ENCODE results near the gene MADD. TPM values are rescaled to one million over a fixed set of nuclear protein-coding genes. Genes with fewer than 3 reads are reported as not detected.

Gene MADD
- polyA plus RNA-seq (2013, experiment 1 of 2), result 37.0 TPM
- 32.4 TPM for polyA plus RNA-seq (2013, experiment 2 of 2)

DNA sequence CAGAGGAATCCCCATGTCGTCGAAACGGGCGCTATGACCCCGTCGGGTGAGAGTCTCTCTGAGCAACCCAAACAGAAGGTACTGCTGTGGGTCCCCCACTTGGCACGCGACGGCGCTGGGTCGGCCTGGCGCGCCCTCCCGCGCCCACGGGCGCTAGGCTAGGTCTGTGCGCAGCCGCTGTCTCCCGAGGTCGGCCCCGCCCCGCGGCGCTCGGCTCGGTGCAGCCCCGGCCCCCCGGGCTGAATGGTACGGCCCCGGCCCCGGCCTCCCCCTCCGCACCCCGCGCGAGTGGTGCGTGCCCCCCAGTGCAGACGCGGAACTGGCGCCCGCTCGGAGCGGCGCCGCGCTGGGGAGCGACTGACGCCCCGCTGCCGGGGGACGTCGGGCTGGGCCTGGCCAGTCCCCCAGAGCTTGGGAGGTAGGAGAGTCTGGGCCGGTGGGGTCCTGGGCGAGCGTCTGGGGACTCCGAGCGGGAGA is at the start of gene MADD:
Gene MADD (plus strand): TSS at position 305 of the 477 bp plus-strand sequence.
- Histone ChIP-seq H3K27ac (ENCODE audit: low read depth, low read length, severe bottlenecking) (peak within 1 kb of the TSS; percentile 98), H3K9me3 (ENCODE audit: control insufficient read depth, low read length) (no peaks in the 10 kb centered on the region), H3K4me3 (ENCODE audit: extremely low read depth, insufficient read depth, low read length, poor library complexity, severe bottlenecking) (peak within 1 kb of the TSS; percentile 70), H3K4me1 (ENCODE audit: control insufficient read depth, insufficient read depth, low read length, poor library complexity, severe bottlenecking) (peaks cover 39% of the 10 kb centered on the region), H3K36me3 (ENCODE audit: control insufficient read depth, insufficient read depth, low read length) (peaks cover 14% of the 10 kb centered on the region)
- 0 to 1% methylated on average over 26 to 46 of the region's 57 CpGs for WGBS, 2 experiments (ENCODE audit: insufficient coverage in 2 of 2)

DNA sequence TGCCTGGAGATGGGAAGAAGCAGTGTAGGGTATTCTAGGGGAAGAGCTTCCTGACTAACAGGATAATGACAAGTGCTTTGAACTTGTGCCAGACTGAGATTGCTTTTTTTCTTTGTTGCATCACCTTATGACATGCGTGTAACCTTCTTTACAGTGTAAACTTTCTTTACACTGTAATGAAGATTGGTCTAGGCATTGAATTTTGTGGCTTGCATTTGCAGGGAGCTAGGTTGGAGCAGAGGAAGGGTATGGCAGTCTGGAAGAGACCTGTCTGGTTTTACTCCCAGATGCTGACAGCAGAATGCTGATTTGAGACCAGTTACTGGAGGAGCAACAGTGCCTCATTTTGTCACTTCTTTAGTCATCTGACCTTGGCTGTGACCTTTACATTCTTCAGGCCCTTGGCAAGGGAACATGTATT is 49.5 kb upstream of the MADD start:
- peaks cover 21% of the 10 kb centered on the region for H3K4me1 ChIP-seq (ENCODE audit: control insufficient read depth, insufficient read depth, low read length, poor library complexity, severe bottlenecking)
- peaks cover 78% of the 10 kb centered on the region for H3K36me3 ChIP-seq (ENCODE audit: control insufficient read depth, insufficient read depth, low read length)
- H3K27ac ChIP-seq (ENCODE audit: low read depth, low read length, severe bottlenecking), result peak overlapping the region; percentile 76
- H3K4me3 ChIP-seq (ENCODE audit: extremely low read depth, insufficient read depth, low read length, poor library complexity, severe bottlenecking), result no peak overlapping the region
- no CpG with 5 or more reads among the region's 1 CpG for WGBS, 2 experiments (ENCODE audit: insufficient coverage in 2 of 2)
- H3K9me3 ChIP-seq (ENCODE audit: control insufficient read depth, low read length), result no peaks in the 10 kb centered on the region

DNA sequence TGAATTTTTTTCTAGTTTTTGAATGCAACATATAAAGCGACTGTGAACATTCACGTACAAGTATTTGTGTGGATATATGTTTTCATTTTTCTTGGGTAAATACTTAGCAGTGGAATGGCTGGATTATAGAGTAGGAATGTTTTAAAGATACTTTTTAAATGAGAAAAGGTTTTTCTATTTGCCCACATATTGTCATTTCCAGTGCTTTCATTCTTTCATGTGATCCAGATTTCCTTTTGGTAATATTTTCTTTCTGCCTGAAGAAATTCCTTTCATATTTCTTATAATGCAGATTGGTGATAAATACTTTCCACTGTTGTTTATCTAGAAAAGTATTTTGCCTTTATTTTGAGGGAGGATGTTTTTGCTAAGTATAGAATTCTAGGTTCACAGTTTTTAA is 47.2 kb upstream of the MADD start:
- no peak overlapping the region for H3K4me3 ChIP-seq (ENCODE audit: extremely low read depth, insufficient read depth, low read length, poor library complexity, severe bottlenecking)
- WGBS, 2 experiments (ENCODE audit: insufficient coverage in 2 of 2), result 100% methylated on average over 2 of the region's 2 CpGs; no CpG with 5 or more reads in 1 of the 2 experiments
- H3K27ac ChIP-seq (ENCODE audit: low read depth, low read length, severe bottlenecking), result no peak overlapping the region
- H3K36me3 ChIP-seq (ENCODE audit: control insufficient read depth, insufficient read depth, low read length), result peaks cover 93% of the 10 kb centered on the region
- no peaks in the 10 kb centered on the region for H3K9me3 ChIP-seq (ENCODE audit: control insufficient read depth, low read length)
- peaks cover 14% of the 10 kb centered on the region for H3K4me1 ChIP-seq (ENCODE audit: control insufficient read depth, insufficient read depth, low read length, poor library complexity, severe bottlenecking)

DNA sequence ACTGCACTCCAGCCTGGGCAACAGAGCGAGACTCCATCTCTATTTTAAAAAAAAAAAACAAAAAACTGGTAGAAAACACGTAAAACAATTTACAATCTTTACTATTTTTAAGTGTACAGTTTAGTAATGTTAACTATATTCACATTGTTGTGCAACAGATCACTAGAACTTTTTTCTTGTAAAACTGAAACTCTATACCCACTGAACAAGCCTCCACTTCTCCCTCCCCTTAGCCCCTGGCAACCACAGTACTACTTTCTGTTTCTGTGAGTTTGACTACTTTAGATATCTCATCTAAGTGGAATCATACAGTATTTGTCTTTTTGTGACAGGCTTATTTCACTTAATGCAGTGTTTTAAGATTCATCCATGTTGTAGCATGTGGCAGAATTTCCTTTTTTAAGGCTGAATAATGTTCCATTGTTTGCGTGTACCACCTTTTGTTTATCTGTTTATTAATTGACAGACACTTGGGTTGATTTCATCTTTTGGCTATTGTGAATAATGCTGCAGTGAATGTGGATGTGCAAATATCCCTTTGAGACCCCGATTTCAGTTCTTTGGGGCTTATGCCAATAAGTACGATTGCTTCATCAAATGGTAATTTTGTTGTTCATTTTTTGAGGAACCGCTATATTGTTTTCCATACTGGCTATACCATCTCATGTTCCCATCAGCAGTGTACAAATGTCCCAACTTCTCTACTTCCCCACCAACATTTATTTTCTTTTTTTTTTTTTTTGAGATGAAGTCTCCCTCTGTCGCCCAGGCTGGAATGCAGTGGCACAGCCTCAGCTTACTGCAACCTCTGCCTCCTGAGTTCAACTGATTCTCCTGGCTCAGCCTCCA is 44.2 kb upstream of the MADD start:
- H3K36me3 ChIP-seq (ENCODE audit: control insufficient read depth, insufficient read depth, low read length), result peaks cover 92% of the 10 kb centered on the region
- WGBS, 2 experiments (ENCODE audit: insufficient coverage in 2 of 2), result 87 to 100% methylated on average over 2 to 3 of the region's 7 CpGs
- no peaks in the 10 kb centered on the region for H3K9me3 ChIP-seq (ENCODE audit: control insufficient read depth, low read length)
- H3K27ac ChIP-seq (ENCODE audit: low read depth, low read length, severe bottlenecking), result no peak overlapping the region
- H3K4me1 ChIP-seq (ENCODE audit: control insufficient read depth, insufficient read depth, low read length, poor library complexity, severe bottlenecking), result no peaks in the 10 kb centered on the region
- H3K4me3 ChIP-seq (ENCODE audit: extremely low read depth, insufficient read depth, low read length, poor library complexity, severe bottlenecking), result no peak overlapping the region

DNA sequence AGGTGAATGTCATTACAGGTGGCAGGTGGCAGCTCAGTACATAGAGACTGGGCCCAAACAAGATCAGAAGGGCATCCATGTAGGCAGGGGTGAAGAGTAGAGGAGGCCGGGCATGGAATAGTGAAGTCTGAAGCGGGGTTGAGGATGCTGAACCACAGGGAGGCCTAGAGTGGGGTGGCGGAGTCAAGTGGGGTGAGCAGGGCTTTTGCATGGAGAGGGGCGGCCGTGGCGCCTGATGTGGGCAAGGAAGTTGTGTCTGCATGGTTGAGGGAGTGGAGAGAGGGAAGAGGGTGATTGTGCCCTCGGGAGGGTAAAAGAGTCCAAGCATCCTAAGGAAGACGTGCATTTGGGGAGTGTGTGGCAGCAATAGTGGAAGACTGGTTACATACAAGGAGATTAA is 40.8 kb upstream of the MADD start:
- H3K27ac ChIP-seq (ENCODE audit: low read depth, low read length, severe bottlenecking), result no peak overlapping the region
- no peak overlapping the region for H3K4me3 ChIP-seq (ENCODE audit: extremely low read depth, insufficient read depth, low read length, poor library complexity, severe bottlenecking)
- 96 to 97% methylated on average over 8 of the region's 8 CpGs for WGBS, 2 experiments (ENCODE audit: insufficient coverage in 2 of 2)
- H3K9me3 ChIP-seq (ENCODE audit: control insufficient read depth, low read length), result no peaks in the 10 kb centered on the region
- H3K36me3 ChIP-seq (ENCODE audit: control insufficient read depth, insufficient read depth, low read length), result peaks cover 95% of the 10 kb centered on the region
- no peaks in the 10 kb centered on the region for H3K4me1 ChIP-seq (ENCODE audit: control insufficient read depth, insufficient read depth, low read length, poor library complexity, severe bottlenecking)

DNA sequence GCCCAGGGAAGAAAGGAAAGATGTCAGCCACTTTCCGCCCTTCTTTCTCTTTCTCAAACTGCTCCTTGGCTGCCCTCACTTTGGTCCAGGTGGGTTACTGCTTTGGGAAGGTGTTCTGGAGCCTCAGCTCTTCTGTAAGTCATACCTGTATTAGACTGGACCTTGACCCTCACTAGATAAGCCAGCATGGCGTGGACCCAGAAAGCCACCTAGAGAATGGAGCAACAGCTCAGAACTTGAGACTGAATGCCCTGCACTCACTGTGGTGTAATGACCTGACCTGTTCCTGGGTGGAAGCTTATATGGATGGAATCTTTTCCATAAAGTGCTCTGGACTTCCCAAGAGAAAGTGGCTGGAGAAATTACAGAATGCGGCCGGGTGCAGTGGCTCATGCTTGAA is 36.9 kb upstream of the MADD start:
- 92 to 96% methylated on average over 3 of the region's 4 CpGs for WGBS, 2 experiments (ENCODE audit: insufficient coverage in 2 of 2)
- Histone ChIP-seq H3K4me1 (ENCODE audit: control insufficient read depth, insufficient read depth, low read length, poor library complexity, severe bottlenecking) (no peaks in the 10 kb centered on the region), H3K9me3 (ENCODE audit: control insufficient read depth, low read length) (no peaks in the 10 kb centered on the region), H3K4me3 (ENCODE audit: extremely low read depth, insufficient read depth, low read length, poor library complexity, severe bottlenecking) (no peak overlapping the region), H3K36me3 (ENCODE audit: control insufficient read depth, insufficient read depth, low read length) (peaks cover 94% of the 10 kb centered on the region), H3K27ac (ENCODE audit: low read depth, low read length, severe bottlenecking) (no peak overlapping the region)

DNA sequence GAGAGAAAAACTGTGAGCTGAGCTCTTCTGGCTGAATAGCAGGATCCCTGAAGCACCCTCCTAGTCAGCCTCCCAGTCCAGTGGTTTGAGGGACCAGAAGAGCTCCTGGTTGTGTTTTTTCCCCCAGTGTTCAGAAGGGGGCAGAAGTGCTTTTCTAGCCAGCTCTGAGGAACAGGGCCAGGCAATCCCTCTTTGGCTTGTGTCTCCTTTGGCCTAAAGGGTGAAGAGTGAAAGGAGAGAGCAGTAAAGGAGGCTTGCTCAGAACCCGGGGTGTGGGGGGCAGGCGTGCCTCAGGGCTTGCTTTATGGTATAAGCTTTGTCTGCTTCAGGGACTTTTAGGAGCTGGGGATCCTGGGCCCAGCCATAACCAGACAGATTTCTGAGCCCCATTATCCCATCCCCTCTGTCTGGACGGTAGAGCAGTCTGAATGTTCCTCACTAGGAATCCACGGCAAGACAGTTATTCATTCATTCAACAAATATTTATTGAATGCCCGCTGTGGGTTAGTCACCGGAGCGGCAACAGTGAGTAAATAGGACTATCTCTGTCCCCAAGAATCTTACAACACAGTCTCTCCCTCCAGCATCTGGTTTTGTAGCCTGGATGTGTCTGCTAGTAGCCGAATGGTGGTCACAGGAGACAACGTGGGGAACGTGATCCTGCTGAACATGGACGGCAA is 35.8 kb upstream of the MADD start:
- WGBS, 2 experiments (ENCODE audit: insufficient coverage in 2 of 2), result 91 to 95% methylated on average over 7 to 11 of the region's 11 CpGs

DNA sequence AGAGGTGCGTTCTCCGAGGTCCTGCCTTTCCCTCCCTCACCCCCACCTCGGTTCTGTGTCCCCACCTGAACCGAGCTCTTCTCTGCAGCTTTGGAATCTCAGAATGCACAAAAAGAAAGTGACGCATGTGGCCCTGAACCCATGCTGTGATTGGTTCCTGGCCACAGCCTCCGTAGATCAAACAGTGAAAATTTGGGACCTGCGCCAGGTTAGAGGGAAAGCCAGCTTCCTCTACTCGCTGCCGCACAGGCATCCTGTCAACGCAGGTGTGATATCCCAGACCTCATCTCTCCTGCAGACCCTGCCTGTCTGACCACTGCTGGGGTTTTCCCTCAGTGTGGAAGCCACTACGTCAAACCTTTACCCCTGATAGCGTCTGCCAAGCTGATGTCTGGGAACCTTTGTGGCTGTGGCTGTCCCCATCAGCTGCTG is 35.2 kb upstream of the MADD start:
- Histone ChIP-seq H3K4me3 (ENCODE audit: extremely low read depth, insufficient read depth, low read length, poor library complexity, severe bottlenecking) (no peak overlapping the region), H3K36me3 (ENCODE audit: control insufficient read depth, insufficient read depth, low read length) (peaks cover 96% of the 10 kb centered on the region), H3K27ac (ENCODE audit: low read depth, low read length, severe bottlenecking) (no peak overlapping the region), H3K9me3 (ENCODE audit: control insufficient read depth, low read length) (no peaks in the 10 kb centered on the region), H3K4me1 (ENCODE audit: control insufficient read depth, insufficient read depth, low read length, poor library complexity, severe bottlenecking) (no peaks in the 10 kb centered on the region)
- 94 to 97% methylated on average over 12 of the region's 12 CpGs for WGBS, 2 experiments (ENCODE audit: insufficient coverage in 2 of 2)

More for the DNA sequence above, 35.8 kb upstream of the MADD start:
- H3K4me3 ChIP-seq (ENCODE audit: extremely low read depth, insufficient read depth, low read length, poor library complexity, severe bottlenecking), result no peak overlapping the region
- H3K9me3 ChIP-seq (ENCODE audit: control insufficient read depth, low read length), result no peaks in the 10 kb centered on the region
- H3K4me1 ChIP-seq (ENCODE audit: control insufficient read depth, insufficient read depth, low read length, poor library complexity, severe bottlenecking), result no peaks in the 10 kb centered on the region
- peaks cover 95% of the 10 kb centered on the region for H3K36me3 ChIP-seq (ENCODE audit: control insufficient read depth, insufficient read depth, low read length)
- no peak overlapping the region for H3K27ac ChIP-seq (ENCODE audit: low read depth, low read length, severe bottlenecking)

DNA sequence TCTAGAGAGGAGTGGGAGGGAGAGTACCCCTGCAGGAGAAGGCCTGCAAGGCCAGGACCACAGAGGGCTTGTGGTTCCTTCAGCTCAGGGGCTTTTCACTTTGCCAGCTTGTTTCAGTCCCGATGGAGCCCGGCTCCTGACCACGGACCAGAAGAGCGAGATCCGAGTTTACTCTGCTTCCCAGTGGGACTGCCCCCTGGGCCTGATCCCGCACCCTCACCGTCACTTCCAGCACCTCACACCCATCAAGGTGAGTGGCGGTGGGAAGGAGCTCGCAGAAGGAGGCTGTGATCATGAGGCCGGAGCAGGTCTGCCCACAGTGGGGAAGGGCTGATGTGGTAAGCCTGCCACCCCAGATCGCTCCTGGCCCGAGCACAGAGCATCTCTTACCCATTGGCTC is 34.8 kb upstream of the MADD start:
- Histone ChIP-seq H3K4me3 (ENCODE audit: extremely low read depth, insufficient read depth, low read length, poor library complexity, severe bottlenecking) (no peak overlapping the region), H3K9me3 (ENCODE audit: control insufficient read depth, low read length) (no peaks in the 10 kb centered on the region), H3K36me3 (ENCODE audit: control insufficient read depth, insufficient read depth, low read length) (peaks cover 96% of the 10 kb centered on the region), H3K27ac (ENCODE audit: low read depth, low read length, severe bottlenecking) (no peak overlapping the region), H3K4me1 (ENCODE audit: control insufficient read depth, insufficient read depth, low read length, poor library complexity, severe bottlenecking) (no peaks in the 10 kb centered on the region)
- 98 to 100% methylated on average over 5 to 7 of the region's 12 CpGs for whole genome bisulfite sequencing, 2 experiments (ENCODE audit: insufficient coverage in 2 of 2)

DNA sequence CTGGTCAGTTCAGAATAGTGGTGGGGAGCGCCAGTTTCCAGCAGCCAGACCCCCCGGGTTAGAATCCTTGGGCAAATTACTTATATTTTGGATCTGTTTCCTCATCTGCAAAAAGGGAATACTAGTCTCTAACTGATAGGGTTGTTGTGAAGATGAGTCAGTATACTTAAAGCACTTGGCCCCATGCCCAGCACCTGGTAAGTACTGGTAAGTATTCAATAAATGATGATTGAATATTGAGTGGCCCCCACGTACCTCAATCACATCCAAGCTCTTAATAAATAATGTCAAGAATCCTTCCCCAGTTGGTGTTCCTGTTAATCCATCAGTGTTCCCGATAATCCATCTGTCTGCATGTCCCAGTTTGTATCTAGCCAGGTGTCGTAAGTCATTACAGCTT is 33.5 kb upstream of the MADD start:
- Histone ChIP-seq H3K36me3 (ENCODE audit: control insufficient read depth, insufficient read depth, low read length) (peaks cover 93% of the 10 kb centered on the region), H3K4me3 (ENCODE audit: extremely low read depth, insufficient read depth, low read length, poor library complexity, severe bottlenecking) (no peak overlapping the region), H3K9me3 (ENCODE audit: control insufficient read depth, low read length) (no peaks in the 10 kb centered on the region), H3K27ac (ENCODE audit: low read depth, low read length, severe bottlenecking) (no peak overlapping the region), H3K4me1 (ENCODE audit: control insufficient read depth, insufficient read depth, low read length, poor library complexity, severe bottlenecking) (no peaks in the 10 kb centered on the region)
- WGBS, 2 experiments (ENCODE audit: insufficient coverage in 2 of 2), result 92 to 96% methylated on average over 2 to 4 of the region's 5 CpGs
